ENCODE results near the gene CMSS1.

The CMSS1 gene

DNA sequence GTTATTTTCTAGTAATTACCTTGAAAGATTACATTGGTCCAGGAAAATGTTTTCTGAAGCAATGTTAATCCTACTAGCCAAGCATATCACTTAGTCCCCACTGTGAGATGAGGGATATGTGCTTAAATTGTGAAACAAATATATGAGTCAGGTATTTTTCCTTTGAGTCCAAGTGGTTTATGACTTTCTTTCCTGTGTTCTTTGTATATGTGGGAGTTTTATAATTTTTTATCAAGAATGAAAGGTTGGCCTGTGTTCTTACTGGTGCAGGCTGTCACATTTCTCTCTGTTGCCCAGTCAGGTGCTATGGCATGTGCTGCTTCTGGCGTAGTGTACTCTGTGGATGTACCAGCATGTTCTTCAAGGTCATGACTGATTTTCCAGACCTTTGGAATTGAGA is 147.4 kb downstream of the CMSS1 start:
- FAIRE-seq: no peak

DNA sequence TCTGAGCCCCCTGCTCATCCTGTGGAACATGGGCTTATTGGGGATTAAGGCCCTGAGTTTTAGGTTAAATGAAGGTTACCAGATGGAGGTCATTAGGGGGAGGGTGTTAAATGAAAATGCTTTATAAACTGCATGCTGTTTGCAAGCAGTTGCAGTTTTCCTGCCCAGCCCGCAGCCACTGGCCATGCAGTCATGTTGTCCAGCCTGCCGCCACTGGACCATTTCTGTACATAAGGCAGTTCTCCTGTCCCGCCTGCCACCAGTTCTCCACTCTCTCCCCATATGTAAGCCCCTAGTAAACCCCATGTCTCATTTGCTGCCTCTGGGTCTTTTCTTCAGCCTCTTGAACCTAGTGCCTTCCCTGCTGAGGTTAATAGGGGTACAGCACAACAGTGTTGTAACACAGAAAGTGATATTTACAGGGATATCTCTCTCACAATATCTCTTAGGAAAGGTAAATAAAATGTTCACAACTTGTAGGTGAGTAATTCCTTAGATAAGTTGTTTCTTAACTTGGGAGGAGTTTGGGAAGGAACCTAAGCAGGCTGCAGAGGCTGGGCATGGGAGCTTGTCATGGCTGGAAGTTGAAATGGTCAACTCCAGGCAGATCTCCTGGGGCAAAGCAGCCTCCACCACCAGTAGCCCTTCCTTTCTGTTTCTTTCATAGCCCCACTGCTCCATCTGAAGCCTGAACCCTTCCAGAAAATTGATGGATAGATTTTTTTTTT is 148.2 kb downstream of the CMSS1 start:
- no peak for FAIRE-seq

DNA sequence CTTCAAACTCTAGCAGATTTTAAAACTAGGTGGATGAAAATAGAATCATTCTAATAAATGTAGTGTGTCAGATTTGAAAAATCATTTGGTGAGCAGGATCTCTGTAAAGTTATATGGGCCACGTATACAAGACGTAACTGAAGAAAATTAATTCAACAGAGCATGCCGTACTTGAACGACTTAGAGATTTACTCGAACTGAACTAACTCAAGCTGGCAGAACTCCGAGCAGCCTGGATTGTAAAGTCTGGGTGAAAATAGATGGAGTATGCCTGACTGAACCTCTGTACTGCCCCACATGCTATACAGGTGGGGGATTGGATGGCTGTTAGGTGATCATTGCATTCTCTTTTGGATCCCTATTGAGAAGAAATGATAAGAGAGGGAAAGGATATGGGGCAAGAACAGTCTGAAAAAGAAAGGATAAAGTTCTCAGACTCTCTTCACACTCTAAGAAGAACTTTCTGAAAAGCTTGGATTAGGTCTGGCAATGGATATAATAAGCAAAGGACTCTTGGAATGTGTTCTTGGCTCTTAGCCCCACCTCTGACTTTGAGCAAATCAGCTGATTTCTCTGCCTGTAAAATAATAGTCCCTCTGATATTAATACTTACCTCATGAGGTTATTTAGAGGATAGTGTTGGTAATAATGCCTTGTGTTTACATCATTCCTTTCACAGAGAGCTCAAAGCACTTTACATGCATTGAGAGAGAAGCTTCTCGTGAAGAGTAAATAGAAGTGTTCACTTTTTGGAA is 149.2 kb downstream of the CMSS1 start:
- no peak for FAIRE-seq

DNA sequence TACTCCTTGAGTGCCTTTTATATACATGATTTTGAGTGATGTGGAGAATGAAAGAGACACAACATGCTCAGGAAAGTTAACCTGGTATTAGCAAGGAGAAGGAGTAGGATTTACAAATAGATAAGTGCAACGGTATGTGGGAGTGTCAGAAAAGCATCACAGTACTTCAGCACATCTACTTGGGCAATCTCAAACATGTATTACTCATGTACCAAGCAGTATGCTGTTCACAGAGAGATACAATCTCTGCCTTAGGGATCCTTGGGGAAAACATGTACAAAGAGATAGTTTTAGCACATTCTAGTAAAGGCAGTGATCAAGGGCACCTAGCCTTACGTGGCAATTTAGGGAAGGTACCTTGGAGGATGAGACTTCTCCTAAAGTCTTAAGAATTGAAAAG is 150.1 kb downstream of the CMSS1 start:
- no peak for FAIRE-seq

DNA sequence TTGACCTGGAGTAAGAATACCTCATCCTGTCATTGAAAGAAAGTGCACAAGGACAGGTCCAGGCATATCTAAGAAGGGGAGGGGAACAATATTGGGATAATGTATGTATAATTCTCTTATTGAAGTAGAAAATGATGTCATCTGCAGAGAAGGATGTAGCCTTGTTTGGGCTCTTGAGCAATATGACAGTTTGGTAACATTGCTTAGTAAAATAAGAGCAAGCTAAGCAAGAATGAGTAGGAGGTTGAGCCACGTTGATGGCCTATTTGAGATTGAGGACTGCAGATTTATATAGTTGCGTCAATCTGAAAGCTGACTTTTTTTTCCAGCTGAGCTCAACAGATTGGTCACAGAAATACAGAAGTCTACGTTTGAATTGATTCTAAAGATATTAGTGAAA is 151.5 kb downstream of the CMSS1 start:
- FAIRE-seq: no peak

DNA sequence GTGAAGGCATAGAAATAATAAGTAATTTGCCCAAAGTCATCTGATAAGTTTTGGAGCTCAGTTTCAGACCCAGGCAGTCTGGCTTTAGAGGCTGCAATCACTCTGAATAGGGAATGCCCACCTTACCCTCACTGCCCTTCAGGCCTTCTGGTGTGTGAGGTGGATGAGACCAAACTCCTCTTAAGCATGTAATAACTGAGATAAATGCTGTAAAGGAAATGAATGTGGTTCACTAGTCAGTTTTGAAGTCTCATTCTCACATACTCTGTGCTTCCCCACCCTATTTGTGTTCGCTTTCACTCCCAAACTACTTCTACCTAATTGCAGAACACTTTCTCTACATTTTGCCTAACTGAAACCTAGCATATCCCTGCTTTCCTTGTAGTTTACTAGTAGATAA is 152.5 kb downstream of the CMSS1 start:
- no peak for FAIRE-seq

DNA sequence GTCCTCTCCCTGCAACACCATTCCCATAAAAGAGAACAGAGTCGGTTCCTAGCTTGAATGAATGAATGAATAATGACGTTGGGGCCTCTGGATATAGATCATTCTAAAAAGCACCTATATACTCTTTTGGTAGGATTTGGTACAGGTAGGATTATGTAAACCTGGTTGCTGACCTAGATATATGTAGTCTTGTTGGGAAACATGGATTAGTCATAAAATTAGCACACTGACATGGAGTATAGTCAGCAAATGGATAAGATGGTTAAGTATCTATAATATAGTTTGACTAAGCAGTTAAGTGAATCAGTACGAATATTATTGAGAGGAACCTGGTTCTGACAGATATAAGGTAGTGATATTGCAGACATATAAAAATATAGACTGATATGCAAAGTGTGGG is 154.1 kb downstream of the CMSS1 start:
- FAIRE-seq: no peak

DNA sequence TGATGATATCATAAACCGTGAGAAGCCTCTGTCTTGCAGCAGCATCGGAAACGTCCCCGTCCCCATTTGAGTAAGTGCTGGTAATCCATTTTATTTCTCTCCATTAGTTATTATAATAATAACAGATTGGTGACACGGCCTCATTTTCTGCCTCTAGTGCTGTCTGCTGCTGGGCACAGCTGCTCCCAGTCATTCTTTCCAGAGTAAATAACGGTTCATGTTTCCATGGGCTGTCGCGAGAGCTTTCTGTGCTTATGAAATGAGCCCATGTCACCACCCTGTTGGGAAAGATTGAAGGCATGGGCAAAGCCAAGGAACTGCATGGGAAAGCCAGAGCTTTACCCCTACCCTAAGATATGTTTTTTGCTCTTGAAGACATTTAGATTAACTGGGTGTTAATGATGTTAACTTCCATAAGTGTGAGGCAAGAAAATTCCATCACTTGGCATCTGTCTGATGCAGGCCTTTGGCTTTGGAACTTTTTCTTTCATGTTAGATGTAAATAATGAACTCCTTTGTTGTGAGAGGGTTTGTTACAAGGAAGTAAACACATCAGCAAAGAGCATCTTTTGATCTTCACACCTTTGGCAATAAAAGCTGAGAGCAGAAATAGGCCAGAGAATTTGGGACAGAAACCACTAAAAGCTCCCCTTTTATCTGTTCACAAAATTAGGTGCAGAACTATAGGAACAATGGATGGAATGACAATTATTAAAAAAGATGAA is 154.9 kb downstream of the CMSS1 start:
- no peak for FAIRE-seq

DNA sequence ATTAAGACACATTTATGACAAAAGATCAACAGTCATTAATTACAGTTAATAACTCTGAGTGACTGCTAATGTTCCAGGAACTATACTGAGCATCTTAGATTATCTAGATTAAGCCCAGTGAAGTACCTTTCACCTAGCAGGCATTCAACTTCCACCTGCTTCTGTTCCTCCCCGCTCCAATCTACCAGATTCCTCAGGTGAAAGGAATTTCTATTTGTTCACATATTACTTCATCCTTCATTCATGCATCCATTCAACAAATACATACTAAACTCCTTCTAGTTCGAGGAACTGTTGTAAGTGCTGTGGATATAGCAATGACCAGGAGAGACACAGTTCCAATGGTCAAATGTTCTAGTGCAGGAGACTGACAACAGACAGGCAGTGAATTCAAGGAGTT is 157.3 kb downstream of the CMSS1 start:
- peak; percentile 38 for FAIRE-seq

DNA sequence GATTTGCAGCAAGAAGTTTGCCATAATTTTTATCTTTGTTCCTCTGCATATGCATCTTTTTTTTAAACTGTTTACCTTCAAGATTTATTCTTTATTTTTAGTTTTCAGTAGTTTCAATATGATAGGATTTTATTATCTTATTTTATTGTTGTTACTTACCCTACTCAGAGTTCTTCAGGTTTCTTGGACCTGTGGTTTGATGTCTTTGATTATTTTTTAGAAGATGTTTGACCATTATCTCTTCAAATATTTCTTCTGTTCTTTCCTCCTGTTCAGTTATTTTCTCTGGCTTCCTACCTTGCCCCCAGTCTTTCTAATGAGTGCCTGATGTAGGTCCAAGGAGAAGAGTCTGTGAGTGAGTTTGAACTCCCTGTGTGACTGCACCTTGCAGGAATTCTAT is 158.9 kb downstream of the CMSS1 start:
- no peak for FAIRE-seq

DNA sequence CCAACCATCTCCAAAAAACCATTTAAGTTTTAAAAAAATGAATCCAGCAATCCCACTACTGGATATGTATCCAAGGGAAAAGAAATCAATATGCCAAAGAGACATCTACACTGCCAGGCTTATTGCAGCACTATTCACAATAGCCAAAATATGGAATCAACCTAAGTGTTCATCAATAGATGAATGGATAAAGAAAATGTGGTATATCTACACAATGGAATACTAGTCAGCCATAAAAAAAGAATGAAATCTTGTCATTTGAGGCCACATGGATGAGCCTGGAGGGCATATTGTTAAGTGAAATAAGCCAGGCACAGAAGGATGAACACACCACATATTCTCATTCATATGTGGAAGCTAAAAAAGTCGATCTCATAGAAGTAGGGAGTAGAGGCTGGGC is 160.6 kb downstream of the CMSS1 start:
- no peak for FAIRE-seq

DNA sequence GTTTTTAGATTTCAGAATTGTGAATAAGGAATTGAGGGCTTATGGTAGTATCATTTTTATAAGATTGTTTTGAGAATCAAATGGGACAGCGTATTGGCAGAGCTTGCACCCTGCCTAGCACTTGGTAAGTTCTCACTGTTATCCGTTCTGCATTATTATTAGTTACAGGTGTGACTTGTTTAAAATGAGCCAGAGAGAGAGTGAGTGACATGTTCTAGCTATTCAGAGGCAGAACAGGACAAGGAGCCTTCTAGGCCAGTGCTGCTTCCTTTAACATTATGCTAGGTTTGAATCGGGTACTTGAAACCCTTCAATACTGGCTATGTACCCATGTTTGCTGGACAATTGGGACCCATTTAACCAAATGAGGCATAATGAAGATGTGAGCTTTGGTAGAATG is 162.9 kb downstream of the CMSS1 start:
- no peak for FAIRE-seq

DNA sequence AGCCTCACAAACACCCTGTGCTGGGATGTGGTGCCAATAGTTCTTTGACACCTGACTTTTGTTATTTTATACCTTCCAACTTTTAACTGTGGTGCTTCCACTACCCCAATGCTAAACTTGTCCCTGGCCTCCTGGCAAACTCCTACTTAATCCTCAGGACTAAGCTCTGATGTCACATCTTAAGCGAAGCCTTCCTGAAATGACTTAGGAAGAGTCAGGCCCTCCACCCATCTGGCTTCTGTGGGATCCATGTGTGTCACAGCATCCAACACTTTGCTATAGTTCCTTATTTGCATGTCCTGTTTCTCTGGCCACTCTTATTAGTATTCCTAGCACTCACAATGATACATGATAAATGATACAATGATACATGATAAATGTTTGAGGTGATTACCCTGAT is 163.5 kb downstream of the CMSS1 start:
- FAIRE-seq: no peak

DNA sequence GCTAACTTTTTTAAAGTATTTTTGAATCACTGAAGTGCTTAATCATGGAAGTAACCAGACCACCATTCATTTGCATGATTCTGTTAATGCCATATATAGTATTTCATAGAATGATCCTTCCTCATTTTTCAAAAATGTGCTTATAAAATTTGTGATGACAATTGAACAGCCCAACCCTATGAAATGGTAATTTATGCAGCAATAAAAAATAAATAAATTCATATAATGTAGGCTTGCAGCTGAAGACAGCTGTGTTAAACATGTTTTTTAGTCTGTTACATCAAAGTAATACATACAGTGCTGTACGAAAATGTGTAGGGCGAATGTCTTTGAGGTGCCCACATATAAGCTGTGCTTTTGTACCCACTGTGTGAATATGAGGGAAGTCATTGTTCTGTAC is 165.0 kb downstream of the CMSS1 start:
- FAIRE-seq: no peak

DNA sequence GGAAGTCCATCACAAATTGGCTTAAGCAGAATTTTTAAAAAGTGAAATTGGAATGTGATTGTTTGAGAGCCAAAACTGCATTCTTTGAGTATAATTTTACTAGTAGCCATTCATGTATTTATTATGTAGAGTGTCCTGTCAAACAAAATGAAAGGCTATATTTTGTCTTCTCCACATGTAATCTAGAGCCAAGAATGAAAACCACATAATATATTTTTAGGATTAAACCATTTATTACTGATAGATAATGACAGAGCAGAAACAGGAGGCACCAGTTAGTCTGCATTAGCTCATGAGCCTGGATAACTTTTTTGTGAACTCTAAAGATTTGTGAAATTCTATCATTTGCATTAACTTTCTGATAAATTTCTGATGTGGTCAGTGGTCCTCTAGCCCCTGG is 166.5 kb downstream of the CMSS1 start:
- no peak for FAIRE-seq

DNA sequence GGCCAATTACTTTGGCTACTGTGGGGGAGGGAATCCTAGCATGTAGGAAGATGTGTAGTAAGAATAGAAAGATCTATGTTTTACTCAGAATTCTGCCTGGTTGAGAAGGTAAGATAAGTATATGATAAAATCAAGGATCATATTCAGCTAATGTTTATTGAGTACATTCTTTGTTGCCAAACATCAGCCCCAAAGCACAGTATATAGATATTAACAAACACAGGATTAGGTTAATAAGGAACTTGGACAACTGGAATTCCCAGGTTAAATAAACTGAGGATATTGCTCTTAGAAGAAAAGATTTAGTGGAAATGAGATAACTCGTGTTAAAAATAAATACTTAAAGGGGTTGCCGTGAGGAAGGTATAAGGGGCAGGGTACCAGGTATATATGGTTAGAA is 167.0 kb downstream of the CMSS1 start:
- no peak for FAIRE-seq

DNA sequence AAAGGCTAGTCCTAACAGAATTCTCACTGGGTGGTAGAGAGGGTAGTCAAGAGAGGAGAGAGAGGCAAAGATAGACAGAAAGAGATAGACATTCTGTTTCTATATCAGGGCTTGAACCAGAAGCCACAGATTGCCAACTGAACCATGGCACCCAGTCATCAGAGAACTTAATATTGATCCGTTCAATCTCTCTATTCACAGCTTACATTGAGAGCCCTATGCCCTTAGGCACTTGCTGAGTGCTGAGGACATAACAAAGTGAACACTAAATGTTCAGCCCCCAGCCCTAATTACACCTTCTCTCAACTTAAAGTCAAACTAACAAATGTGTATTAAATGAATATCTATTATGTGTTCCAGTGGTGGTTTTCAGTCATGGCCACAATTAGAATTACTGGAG is 172.5 kb downstream of the CMSS1 start:
- no peak for FAIRE-seq

DNA sequence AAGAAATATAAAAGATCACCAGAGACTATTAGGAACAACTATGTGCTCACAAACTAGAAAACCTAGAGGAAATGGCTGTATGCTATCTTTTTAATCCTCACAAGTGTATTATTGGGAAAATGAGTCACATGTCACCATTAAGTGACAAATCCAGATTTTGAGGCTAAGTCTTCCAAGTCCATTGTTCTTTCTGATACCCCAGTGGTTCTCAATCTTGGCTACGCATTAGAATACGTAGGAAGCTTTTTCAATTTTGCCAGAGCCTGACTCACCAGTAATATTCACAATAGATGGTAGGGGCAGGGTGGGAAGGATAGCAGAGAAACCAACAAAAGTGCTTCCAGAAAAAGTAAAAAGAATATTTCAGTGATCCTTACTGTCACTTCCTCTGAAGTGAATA is 179.6 kb downstream of the CMSS1 start:
- no peak for FAIRE-seq

DNA sequence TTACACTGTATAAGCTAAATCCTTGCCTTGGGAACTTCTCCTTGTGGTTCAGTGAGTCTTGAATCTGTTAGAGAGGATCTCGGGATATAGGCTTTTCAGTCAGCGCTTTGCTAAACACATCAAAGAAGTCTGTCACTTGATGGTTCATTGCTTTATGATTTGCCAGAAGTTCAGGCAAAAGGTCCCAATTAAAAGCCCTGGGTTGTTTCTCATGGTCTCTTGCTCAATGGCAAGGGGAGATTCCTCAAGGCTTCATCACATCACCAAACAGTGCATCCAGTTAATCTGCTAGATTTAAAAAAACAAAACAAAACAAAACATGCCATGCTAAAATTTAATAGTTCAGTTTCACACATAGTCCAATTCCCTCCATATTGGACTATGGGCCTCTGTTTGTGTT is 181.9 kb downstream of the CMSS1 start:
- no peak for FAIRE-seq

DNA sequence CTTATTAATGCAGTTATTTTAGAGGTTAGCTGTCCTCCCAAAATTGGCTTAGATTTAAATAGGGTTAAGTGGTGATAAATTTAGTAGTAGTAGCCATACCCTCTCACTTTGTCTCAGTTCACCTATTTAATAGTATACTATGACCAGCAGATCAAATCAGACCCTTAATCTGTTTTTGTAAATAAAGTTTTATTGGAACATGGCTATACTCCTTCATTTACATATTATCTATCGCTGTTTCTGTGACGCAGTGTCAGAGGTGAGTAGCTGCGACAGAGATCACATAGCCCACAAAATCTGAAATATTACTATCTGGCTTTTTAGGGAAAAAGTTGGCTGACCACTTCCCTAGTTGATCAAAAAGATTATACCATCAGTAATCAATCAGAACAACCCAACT is 183.4 kb downstream of the CMSS1 start:
- no peak for FAIRE-seq

DNA sequence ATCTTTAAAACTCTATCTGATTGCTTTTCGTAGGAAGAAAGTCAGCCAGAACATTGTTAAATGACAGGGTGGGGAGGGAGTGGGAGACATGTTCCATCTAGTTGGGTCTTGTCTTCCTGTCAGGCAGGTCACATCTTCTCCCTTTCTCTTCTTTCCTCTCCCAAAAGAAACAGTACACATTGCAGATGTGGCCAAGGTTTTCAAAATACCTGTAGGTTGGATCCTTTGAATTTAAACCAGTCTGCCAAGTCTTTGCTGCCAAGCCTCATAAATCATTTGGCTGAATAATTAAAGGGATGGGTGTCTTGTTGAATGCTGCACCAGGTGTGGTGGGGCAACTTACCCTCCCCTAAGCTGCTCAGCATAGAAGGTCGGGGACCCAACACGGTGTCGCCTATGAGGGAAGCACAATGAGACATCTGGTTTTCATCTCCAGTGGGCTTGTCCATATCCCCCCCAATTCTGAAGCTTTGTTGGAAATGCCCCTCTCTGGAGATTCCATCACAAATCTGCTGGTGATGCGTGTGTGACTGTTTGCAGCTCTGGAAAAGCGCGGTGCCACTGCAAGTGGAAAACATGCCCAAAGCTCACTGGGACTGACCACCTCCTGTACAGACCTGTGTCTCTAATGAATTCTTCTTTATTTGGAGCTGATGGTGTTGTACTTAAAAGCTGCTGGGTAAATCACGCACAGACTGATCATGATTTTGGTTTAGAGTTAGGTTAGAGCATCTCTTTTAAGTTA is 184.0 kb downstream of the CMSS1 start:
- FAIRE-seq: no peak

DNA sequence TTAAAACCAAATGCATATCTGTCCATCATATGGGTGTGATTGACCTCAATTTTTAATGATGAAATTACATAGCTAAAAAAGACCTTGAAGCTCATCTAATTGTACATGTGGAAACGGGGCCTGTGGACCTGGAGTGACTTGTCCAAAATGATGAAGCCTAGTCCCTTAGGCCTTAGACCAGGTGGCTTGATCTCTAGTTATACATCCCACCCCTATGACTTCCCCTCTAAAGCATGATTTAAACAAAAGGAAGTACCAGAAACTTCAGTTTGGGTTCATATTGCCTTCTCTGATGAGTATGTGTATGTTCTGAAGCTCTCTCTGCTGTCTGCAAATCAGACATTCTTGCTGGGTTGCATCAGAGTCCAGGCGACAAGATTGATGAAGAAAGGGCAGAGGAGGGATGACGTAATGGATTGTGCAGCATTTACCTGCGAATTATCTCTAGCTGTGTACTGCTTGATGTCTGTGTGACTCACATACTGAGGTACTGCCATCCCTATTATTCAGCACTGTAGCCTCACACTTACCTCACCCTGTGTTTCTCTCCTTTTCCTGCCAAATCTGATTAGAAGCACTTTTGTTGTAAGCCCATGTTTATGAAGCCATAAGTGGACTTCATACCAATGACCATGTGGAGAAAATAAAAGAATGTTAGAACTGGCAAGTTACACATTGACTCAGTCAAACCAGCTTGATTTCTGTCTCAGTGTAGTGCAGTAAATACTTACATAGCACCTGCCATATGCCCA is 185.1 kb downstream of the CMSS1 start:
- peak; percentile 90 for FAIRE-seq

Data from islet of Langerhans (tissue), 1 donor.